RPMI7951 (cell line): Measurements from ENCODE around the gene RFC1. TPM values are rescaled to one million over a fixed set of nuclear protein-coding genes. Genes with fewer than 3 reads are reported as not detected.
A peak's percentile ranks its signal among the peaks of the same experiment; 100 is the strongest.
"Not testable (repeated sequence)": the region's sequence is repeated elsewhere in the genome, so short reads cannot be mapped to it uniquely, and the experiment has no call there.

Experiments used
- DNase-seq: peaks from one replicate; pipeline ENCODE4 v3.0.0-alpha.2; 2012; ENCODE audit warnings: low read depth
- total RNA-seq: library from RNA; depleted of rRNA; stranded (reverse); fragments of >200 nt; shearing (Covaris generic); gene quantifications from 2 replicates; pipeline ENCODE4 v1.2.3, GENCODE V29; 2014

The RFC1 gene
- total RNA-seq, 1 experiment from 2014 or later: 42.7 TPM

DNA sequence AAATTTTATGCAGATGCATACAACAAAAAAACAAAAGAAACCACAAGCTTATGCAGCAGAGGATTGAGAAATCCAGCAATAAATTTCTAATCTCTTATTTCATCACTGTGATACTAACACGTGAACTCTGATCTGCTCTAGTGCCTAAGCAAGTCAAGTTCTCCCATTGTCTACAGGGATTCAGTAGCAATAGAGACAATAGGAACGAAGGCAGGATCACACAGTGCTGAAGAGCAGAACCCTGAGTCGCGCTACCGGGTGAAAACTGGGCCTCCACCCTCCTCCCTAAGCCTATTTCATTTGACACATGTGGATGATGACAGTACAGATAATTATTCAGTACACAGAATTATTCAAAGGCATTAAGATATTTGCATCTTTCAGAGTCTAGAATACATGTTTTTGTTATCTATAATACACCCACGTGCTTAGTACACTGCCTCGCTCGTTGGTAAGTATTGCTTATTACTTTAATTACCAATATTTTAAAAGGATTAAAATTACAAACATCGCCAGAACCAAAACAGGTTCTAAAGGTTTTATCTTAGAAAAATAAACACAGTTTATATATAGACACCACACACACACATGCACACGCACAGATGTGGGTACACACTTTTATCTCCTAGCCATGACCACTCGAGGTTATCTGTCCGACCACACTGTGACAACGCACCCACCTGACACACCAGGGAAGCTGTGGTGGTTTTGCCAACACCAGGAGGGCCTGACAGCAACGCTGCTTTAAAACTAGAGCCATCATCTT, 60.1 kb downstream of the RFC1 start:
- DNase-seq: no peak

DNA sequence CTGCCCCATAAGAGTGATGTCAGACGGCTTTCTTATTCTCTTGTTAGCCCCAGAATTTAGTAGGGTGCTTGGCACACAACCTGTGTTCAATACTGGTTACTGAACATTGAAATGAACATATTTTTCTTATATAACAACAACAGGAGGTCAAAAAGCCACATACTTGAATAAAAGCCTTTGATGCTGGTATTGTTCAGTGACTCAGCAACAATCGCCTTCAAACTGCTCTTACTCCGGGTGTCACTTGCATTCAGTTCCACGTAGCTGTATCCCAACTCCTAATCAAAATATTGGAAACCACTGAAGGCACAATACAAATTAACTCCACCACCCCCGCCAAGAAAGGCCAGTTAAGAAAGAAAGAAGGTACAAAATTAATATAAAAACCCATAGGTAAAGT, 61.5 kb downstream of the RFC1 start:
- no peak for DNase-seq

DNA sequence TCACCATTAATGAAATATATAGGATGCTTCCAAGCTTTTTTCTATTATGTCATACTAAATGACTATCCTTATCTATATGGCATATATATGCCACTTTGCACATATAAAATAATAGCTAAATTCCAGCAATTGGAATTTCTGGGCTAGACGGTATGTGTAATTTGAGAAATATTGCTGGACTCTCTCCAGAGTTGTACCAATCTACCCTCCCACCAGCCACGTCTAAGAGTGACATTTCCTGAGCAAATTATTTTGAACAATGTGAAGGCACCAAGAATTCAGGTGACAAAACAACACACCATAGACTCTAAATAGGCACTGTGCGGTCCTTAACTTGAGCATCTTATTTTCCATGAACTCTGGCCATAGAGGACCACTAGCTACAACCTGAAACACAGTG, 62.3 kb downstream of the RFC1 start:
- DNase-seq: no peak

DNA sequence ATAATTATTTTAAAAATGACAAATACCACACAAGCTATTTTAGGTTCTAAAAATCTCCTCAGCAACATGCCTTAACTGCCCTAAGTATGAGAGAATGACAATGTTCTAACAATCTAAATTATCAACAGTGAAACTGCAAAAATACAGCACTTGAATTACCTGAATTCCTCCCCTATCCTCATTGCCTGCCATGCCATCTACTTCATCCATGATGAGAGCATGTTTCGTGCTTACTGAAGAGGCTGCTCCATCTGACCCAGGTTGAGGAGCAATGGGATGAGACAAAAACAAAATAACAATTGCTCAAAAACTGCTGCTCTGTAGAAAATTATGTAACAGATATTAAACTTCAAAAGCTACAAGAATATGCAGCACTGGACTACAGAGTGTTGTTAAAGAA, 63.3 kb downstream of the RFC1 start:
- no peak for DNase-seq

DNA sequence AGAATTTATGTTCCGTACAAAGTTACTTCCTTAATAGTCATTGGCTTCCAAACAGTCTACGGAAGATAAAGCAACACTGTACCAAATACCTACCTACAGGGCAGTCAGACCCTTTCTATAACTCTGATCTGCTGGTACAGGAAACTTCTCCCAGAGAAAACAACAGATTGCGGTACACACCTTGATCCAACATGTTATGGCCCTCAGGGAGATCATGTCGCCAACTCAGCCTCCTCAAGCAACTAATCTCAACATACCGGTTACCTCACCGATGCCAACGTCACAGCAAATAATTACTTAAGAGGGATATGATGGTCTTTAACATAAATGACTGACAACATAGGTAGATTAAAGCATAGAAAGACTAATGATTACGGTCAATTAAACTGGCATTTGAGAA, 70.4 kb downstream of the RFC1 start:
- DNase-seq: no peak

DNA sequence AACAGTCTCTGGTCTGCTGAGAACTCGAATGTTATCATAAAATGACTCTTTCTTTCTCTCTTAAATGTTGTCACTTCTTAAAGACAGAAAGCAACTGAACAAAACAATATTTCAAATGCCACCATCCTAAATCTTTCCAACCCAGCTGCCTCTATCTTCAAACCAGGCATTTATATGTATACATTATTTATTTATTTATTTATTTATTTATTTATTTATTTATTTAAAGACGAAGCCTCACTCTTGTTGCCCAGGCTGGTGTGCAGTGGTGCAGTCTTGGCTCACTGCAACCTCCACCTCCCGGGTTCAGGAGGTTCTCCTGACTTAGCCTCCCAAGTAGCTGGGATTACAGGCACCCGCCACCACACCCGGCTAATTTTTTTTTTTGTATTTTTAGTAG, 73.7 kb downstream of the RFC1 start:
- not testable (repeated sequence) for DNase-seq

DNA sequence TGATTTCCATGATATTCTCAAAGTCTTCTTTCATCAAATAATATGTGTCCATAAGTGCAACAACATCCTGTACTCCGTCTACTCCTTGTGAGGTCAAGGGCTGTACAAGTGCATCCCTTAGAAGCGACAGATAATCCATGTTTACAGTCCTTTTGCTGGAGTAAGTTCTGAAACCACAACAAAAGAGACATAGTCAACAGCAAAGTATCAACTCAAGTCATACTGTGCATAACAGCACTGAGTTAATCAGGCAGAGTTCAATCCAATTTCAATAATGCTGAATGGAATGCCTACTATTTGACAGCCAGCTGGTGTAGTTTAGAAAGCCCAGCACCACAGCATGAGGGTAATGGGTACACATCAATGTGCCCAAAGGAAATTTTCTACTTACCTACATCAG, 74.5 kb downstream of the RFC1 start:
- DNase-seq: no peak

DNA sequence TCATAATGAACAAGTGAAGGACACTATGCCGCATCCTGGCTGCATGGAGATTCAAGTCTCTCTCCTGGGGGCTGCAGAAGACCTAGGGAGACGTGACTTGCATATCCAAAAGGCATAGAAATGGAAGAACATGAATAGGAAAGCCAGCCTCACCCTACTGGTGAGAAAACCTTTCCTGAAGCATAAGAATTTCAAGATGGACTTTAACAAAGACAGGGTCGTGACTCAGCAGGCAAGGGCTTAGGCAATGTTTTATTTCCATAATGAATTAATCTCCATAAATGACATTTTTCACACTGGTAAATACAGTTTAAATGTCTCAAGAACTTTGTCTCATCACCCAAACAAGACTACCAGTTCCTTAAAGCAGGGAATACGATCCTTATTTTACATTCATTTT, 78.9 kb downstream of the RFC1 start:
- DNase-seq: no peak

DNA sequence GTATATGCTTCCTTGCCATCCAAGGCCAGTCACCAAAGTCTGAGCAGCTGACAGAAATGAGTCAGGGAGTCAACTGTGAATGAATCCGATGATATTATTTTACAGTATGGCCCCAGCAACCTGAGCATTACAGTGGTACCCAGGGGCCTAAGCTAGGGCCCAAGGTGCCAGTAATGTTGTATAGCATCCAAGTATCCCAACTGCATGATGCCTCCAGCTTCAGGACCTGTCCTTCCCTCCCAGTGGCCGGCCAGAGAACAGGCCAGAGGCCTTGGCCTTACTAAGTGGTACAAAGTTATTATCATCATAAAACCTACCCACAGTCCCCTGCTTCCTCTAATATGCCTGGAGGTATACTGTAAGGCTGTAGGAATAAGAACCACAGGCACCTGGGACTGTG, 79.9 kb downstream of the RFC1 start:
- no peak for DNase-seq

DNA sequence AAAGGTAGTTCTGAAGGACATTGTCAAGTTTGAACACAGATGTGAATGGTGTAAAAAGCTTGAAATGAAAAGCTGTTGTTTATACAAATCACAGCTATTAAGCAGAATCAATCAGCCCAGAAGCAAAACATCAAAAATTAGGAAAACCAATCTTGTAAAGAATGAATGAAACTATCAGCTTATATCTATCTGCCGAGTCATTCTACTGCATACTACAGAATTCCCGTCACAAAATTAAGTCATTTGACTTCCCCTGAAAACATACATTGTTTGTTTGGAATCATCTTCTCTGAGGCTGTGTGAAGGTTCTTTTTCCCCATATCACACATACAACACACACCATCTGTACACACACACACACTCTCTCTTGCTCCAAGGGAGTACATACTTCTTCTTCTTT, 80.3 kb downstream of the RFC1 start:
- DNase-seq: no peak

DNA sequence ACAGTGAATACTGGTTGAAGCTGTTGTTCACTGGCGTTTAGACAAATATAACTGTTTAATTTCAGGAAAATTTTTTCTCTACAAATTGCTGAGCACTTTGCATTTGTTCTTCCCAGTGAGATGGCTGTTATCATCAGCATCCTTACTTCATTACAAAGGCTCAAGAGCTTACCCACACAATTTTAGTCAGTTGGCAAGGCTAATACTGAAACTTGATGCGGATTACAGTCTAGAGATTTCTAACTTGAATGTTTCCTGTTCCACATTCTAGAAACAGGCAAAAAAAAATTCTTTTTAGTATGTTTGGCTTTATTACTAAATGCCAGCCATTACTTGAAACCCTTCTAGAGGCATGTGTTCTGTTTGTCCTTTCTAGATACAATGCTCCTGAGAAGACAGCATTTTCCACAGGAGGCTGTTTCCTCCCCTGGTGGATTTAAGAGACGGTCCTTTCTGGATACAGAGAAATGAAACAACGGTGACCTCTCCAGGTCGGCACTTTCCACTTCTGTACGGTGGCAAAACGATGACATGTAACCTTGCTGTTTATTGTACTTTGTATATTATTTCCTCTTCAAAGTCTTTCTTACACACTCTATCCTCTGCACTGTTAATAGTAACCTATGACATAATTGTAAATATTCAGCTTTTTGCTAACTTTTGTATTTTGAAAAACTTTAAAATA, 80.9 kb downstream of the RFC1 start:
- DNase-seq: no peak

DNA sequence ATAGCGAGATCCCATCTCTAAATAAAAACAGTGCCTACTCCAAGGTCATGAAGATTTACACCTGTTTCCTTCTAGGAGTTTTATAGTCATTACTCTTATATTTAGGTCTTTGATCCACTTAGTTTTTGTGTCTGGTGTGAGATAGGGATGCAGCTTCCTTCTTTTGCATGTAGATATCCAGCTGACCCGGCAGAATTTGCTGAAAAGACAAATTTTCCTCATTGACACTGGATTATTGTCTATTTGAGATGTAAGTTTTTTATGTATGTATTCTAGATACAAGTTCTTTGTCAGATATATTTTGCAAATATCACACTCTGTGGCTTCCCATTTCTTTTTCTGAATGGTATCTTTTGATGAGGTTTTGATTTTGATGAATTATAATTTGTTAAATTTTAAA, 85.4 kb downstream of the RFC1 start:
- no peak for DNase-seq

DNA sequence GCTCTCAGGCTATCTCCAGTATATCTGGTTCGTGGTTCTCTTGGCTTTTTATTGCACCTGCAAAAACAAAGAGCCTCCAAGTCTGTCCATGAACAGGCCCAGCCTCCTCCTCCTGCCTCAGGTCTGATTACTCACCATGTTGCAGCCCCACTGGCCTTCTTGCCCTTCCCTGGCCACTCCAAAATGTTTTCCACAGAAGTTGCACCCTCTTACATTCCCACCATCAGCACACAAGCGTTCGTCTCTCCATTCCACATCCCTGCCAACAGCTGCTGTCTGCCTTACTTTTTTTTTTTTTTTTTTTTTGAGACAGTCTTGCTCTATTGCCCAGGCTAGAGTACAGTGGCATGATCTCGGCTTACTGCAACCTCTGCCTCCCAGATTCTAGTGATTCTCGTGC, 86.7 kb downstream of the RFC1 start:
- DNase-seq: peak; percentile 5

DNA sequence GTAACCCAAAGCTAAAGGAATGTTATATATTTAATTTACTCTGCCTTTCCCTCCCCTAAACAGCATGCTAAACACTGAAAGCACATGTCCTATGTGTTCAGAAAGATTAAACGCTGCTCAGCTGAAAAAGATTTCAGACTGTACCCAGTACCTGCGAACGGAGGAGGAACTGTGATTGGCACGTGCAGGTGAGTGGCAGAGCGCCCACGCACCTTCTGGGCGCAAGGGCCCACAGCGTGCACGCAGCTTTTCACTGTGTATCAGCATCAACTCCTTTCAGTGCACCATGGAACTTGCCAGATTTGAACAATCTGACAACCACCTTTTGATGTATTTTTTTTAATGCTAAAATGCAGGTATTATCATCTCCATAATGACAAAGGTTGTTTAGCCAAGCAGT, 87.7 kb downstream of the RFC1 start:
- no peak for DNase-seq

DNA sequence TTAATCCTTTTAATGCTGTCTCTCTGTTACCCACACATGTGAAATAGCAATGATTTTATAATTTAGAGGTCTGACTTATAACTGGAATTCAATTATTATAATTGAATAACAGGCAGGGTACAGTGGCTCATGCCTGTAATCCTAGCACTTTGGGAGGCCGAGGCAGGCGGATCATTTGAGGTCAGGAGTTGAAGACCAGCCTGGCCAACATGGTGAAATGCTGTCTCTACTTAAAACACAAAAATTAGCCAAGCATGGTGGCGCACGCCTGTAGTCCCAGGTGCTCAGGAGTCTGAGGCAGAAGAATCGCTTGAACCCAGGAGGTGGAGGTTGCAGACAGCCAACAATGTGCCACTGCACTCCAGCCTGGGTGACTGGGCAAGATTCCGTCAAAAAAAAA, 88.5 kb downstream of the RFC1 start:
- DNase-seq: not testable (repeated sequence)

DNA sequence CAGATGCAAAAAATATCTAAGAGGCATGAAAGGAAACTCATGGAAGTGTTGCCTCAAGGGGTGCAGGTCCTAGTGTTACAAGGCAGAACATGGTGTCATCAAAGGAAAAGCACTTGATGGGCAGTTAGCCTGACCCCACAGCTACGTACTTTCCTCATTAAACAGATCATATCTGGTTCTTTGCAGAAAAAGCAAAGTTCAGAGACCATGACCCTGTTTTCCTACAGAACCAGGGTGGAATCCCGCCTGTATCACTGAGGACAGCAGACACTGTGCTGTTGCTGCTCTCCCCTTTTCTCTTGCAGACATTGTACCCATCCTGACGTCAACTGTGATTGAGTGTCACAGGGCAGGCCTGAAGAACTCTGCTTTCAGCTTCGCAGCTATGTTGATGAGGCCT, 91.7 kb downstream of the RFC1 start:
- DNase-seq: no peak

DNA sequence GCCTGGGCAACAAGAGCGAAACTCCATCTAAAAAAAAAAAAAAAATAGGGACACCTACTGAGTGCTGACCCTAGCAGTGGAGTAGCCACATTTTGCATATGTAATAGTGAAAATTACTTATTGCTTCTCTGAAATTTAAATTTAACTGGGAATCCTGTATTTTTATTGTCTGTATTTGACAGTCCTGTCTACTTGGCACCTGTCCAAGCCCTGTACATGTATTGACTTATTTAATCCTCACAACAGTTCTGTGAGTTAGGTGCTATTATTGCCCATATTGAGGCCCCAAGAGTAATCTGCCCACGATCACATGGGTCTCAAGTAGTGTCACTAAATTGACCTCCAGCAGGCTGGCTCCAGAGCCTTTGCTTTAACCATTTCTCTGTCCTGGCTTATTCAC, 102.3 kb downstream of the RFC1 start:
- no peak for DNase-seq

DNA sequence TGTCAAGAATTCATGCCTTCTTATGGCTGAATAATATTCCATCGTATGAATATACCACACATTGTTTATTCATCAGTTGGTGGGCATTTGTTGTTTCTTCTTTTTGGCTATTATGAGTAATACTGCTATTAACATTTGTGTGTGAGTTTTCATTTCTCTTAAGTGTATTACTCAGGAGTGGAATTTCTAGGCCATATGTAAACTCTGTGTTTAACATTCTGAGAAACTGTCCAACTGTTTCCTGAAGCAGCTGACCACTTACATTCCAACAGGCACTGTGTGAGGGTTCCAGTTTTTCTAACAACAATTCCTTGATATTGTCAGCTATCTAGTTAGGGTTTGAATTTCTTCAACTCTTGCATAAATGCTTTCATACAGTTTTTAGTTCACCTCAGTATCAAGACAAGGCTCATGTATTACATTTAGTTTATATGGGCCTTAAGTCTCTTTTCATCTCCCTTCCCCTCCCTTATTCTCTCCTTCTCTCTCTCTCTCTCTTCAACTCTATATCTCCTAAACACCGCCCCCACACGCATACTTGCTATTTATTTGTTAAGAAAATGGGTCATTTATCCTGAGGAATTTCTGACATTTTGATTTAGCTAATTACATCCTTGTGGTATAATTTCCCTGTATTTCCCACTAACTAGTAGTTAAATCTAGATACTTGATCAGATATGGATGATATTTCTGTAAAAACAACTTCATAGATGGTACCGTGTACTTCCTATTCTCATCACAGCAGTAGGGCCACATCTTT, 106.4 kb downstream of the RFC1 start:
- DNase-seq: no peak

DNA sequence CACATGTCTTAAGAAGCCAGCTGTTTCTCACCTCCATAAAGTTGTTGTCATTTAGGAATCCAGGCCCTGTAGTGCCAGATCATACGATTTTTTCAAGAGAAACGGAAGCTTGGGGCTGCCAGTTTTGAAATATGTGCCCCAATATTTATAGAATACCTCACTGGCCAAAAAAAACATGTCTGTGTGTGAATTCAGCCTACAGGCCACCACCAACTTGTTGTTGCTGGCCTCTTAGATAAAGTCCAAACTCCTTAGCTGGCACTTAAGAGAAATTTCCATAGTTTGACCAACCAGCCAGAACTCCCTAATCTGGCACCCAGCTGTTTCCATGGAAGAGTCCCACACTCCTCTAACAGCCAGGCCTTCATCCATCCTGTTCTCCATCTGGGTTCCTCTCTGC, 109.7 kb downstream of the RFC1 start:
- no peak for DNase-seq

DNA sequence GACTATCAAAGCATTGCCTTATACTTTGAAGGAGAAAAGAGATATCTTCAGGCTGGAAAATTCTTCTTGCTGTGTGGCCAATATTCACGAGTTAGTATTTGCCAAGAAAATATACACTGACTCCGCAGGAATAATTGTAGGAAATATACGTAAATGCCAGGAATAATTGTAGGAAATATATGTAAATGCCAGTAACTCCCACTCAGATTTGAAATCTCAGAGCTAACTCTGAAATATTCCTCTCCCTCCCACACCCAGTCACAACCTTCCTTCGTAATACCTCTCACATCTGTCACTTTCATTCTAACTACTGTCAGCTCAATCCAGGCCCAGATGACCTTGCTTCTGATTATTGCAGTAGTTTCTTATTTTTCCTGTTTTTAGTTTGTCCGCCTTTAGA, 110.3 kb downstream of the RFC1 start:
- no peak for DNase-seq

DNA sequence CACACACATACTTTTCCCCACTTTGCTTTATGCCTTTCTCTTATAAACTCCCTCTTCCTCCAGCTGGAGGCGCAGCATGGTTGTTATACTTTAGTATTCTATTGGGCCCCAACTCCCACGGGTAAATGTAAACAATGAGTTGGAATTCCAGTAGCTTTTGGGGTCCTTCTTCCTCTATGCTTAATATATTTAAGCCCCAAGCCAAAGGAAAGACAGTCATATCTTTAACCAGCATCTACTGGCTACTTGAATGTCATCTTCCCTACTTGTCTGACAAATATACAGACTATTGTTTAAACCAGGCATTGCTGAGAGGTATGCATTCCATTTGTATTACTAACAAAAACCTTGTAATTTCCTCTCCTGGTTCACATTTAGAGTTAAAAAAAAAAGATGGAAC, 110.9 kb downstream of the RFC1 start:
- DNase-seq: peak; percentile 61

DNA sequence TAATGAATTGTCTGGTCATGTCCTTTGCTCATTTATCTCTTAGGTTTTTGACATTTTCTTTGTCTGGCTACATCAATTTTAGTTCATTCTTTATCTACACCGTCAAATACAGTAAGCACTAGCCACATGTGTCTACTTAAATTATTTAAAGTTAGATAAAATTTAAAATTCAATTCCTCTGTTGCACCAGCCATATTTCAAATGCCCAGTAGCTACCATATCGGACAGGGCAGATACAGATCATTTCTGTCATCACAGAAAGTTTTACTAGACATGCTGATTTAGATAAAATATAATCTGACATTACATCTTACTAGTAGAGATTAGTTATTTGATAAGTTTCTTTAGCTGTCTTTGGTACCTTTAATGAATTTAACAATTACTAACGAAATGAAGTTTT, 122.7 kb downstream of the RFC1 start:
- DNase-seq: no peak
